ENCODE measurements around the gene PBX4.

- TF ChIP-seq GATA3 (IDR thresholded peaks at IDR 0.05; ENCODE audit: low read depth, low read length) (no peak), GATA2 (IDR thresholded peaks at IDR 0.05; ENCODE audit: low read depth, low read length) (no peak)
Observed at GRCh38 chr19:19552798-19553197, 65.7 kb downstream of the PBX4 start.

All from SH-SY5Y (cell line).